GM10248 (cell line): ENCODE data around the gene DPH5.

Experiments used
- CTCF ChIA-PET: fragments of 300-600 bp; sonication (Branson Sonifier 250); formaldehyde crosslinking; extraction: SDS; loops from one replicate; lab custom pipeline; 2021; ENCODE audit warnings: antibody characterized with exemption; lab: Yijun Ruan, JAX
- POLR2A ChIA-PET: fragments of 350-650 bp; sonication (Branson Sonifier 250); formaldehyde crosslinking; extraction: SDS; loops from one replicate; lab custom pipeline; 2020; ENCODE audit warnings: antibody characterized with exemption; lab: Yijun Ruan, JAX
- DNase-seq: peaks from one replicate; pipeline ENCODE4 v3.0.0; 2012; ENCODE audit errors: extremely low spot score
- TF ChIP-seq, protein P1 (sequence below): IDR thresholded peaks from 2 replicates; pipeline ENCODE4 v1.5.1; 2012; ENCODE audit warnings: mild to moderate bottlenecking, low read depth; ENCODE audit errors: extremely low read depth, missing control alignments, control extremely low read depth

Gene DPH5

GRCh38 chr1:100971021-100971420 lies 54.6 kb downstream of the DPH5 start:
- CTCF ChIA-PET = interaction anchor here (0.9 to 1.3 kb wide), 2 partner anchors 10 to 12 kb away, joined by 3 to 4 read pairs; no protein-coding TSS in a partner anchor
- no peak for DNase-seq
- POLR2A ChIA-PET = no interaction called here
- TF ChIP-seq, protein P1, sequence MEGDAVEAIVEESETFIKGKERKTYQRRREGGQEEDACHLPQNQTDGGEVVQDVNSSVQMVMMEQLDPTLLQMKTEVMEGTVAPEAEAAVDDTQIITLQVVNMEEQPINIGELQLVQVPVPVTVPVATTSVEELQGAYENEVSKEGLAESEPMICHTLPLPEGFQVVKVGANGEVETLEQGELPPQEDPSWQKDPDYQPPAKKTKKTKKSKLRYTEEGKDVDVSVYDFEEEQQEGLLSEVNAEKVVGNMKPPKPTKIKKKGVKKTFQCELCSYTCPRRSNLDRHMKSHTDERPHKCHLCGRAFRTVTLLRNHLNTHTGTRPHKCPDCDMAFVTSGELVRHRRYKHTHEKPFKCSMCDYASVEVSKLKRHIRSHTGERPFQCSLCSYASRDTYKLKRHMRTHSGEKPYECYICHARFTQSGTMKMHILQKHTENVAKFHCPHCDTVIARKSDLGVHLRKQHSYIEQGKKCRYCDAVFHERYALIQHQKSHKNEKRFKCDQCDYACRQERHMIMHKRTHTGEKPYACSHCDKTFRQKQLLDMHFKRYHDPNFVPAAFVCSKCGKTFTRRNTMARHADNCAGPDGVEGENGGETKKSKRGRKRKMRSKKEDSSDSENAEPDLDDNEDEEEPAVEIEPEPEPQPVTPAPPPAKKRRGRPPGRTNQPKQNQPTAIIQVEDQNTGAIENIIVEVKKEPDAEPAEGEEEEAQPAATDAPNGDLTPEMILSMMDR = no peak

DNA sequence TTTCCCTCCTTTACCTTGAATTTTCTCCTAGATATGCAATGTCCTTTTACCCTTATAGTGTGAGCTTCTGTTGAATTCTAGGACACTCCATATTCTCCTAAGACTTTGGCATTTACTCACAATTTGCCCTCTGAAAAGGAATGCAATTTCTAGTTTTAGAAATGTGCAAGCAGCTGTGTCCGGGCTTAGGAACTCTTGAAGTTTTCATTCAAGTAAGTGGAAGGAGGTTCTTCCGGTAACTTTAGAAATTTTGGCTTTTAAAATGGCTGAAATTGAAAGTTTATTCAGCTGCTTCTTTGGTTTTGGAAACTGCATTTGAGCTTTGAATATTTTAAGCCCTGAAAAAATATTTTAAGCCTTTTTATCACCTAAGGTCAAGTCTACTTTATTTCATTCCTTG lies 56.3 kb downstream of the DPH5 start:
- CTCF ChIA-PET = interaction anchor here (1.1 to 1.5 kb wide), 2 partner anchors 10 to 27 kb away, joined by 3 to 5 read pairs; no protein-coding TSS in a partner anchor
- no peak for DNase-seq
- TF ChIP-seq, protein P1 = no peak
- POLR2A ChIA-PET = no interaction called here

GRCh38 chr1:100968621-100969020 lies 57.0 kb downstream of the DPH5 start:
- POLR2A ChIA-PET = no interaction called here
- TF ChIP-seq, protein P1 = no peak
- no peak for DNase-seq
- CTCF ChIA-PET = interaction anchor here (1.1 to 1.5 kb wide), 2 partner anchors 10 to 26 kb away, joined by 3 to 5 read pairs; no protein-coding TSS in a partner anchor

GRCh38 chr1:100960098-100960497 lies 65.5 kb downstream of the DPH5 start:
- ChIA-PET CTCF (interaction anchor here (0.8 to 2.4 kb wide), 4 partner anchors 10 to 44 kb away, joined by 3 to 11 read pairs (median 4); no protein-coding TSS in a partner anchor), POLR2A (no interaction called here)
- TF ChIP-seq, protein P1 = no peak
- no peak for DNase-seq

GRCh38 chr1:100959502-100960060 lies 66.0 kb downstream of the DPH5 start:
- TF ChIP-seq, protein P1 = no peak
- CTCF ChIA-PET = interaction anchor here (0.8 to 2.4 kb wide), 6 partner anchors 9 to 329 kb away, joined by 3 to 11 read pairs (median 4); no protein-coding TSS in a partner anchor

DNA sequence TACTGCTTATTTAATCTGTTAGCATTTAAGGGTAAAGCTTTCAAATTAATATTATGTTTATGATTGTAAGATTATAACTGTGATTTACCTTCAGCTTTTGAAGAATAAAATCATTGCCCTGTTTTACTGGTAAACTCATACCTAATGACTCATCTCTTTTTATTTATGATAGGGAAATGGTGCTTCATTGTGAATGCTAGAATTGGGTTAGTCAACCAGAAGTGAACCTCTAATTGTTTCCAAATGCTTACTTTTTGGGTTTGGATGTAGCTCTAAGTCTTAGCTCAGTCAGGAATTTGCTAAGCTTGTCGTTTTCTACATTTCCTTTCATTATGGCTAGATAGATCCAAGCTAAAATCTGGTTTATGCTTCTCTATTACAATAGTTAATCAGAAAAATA lies 70.3 kb downstream of the DPH5 start:
- TF ChIP-seq, protein P1 = no peak
- DNase-seq = no peak
- ChIA-PET POLR2A (no interaction called here), CTCF (interaction anchor here (1.0 kb wide), 2 partner anchors 10 to 11 kb away, joined by 3 read pairs; no protein-coding TSS in a partner anchor)

More at GRCh38 chr1:100959502-100960060, 66.0 kb downstream of the DPH5 start:
- no peak for DNase-seq
- POLR2A ChIA-PET = no interaction called here
